GM18511 (cell line): ENCODE results near the gene RAB12.
"Not testable (repeated sequence)": the region's sequence is repeated elsewhere in the genome, so short reads cannot be mapped to it uniquely, and the experiment has no call there.

Experiments used
- ATAC-seq: cut with Tn5 transposase; IDR thresholded peaks from one replicate; pipeline ENCODE4 v1.9.1; 2021; ENCODE audit warnings: mild to moderate bottlenecking, moderate library complexity; ENCODE audit not compliant: unreplicated experiment

Gene RAB12, protein sequence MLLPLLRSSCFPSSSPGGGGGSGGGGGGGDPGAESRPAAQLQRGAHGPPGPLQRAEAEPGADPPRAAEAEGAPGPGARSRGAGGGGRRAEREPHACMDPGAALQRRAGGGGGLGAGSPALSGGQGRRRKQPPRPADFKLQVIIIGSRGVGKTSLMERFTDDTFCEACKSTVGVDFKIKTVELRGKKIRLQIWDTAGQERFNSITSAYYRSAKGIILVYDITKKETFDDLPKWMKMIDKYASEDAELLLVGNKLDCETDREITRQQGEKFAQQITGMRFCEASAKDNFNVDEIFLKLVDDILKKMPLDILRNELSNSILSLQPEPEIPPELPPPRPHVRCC

DNA sequence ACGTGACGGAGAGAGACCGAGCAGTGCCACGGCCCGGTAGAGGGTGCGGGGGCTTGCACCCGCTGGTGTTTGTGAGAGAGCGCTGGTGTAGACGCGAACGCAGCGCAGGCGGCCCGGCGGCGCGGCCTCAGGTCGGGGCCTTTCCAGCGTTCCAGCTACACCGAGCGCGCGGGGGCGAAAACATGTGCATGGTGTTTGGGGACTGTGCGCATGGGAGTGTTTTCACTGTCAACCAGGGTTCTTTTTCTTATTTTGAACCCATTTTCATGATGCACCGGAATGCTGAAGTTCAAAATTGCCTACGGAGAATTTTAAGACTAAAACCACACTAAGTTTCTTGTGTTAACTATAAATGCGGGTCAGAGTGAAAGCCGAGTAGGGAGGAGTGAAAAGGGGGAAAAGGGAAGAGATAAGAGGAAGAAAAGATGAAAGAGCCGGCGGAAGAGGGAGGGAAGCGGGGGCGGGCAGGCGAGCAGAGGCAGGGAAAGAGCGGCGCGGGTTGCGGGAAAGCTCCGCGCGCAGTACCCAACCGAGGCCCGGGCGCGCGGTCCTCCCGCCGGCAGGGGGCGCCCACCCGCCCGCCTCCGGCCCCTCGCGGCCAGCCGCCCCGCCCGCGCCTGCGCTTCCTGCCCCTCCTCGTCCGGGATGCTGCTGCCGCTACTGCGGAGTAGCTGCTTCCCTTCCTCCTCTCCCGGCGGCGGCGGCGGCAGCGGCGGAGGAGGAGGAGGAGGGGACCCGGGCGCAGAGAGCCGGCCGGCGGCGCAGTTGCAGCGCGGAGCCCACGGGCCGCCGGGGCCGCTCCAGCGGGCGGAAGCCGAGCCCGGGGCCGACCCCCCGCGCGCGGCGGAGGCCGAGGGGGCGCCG, at the start of gene RAB12:
Gene RAB12, plus strand, starts transcription at position 643 of the 864 bp plus-strand sequence. Its CDS starts 3 bp downstream, at position 646.
- peak; percentile 80 for ATAC-seq

DNA sequence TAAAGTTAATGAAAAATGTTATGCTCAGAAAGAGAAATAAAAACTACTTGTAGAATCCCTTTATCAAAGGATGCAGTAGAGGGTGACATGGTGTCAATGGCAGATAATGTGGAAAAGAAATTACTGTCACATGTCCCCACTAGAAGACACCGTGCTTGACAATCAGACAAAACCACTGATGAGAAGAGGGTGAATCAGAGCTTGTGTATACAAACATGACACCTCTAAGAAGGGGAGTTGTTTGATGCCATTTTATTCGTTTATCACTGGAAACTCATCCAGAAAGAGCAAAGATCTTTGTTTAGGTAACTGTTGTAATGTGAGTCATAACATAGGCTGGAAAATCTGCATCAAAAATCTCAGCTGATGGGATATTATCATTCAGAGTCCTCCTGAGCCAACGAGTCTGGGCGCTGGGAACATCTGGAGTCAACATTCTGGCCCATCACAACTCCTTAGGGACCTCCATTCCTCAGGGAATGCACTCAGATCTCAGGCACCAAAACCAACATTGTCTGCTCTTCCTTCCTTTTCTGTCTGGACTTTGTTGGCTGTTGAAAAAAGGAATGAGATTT, 49.5 kb upstream of the RAB12 start:
- ATAC-seq: no peak

DNA sequence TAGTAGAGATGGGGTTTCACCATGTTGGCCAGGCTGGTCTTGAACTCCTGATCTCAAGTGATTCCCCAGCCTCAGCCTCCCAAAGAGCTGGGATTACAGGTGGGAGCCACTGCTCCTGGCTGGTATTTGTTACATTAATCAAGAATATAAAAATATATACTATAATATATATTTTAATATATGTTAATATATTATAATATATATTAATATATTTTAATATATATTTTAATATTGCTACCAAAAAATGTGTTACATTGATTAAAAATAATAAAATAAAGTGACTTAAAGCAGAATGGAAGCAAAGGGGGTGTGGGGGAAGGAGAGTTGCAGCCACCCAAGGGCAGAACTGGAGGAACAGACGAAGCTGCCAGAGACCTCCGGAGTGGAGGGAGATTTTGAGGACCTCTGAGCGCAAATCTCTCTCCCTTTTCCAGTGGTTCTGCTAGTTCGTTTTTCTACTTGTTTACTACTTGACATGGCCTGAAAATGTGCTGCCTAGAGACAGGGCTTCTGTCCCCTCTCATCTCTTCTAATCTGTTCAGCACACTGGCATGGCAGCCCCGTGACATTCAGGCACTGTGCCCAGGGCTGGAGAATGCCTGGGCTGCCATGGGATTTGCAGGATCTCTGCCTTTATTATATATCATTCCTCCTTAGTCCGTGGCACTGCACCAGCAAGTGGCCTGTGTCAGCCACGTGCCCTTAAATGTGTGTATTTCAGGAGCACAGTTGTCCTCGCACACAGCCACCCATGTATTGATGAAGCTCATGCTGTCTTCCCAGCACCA, 47.9 kb upstream of the RAB12 start:
- ATAC-seq: no peak

DNA sequence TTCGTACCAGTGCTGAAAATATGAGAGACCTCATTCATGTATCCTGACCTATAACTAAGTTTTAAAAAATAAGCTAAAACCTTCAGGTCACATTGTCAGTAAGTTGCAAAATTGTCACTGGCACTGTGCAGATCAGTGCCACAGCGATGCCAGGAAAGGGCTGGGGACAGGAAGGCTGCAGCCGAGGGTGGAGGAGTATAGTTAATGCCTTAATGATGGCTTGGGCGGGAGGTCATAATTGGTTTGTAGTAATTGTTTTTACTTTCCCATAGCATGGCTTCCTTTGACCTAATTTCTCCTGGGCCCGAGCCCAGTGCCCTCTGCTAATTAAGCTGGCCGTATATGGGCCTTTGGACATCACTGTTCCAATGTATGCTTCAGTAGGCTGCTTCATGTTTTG, 47.2 kb upstream of the RAB12 start:
- ATAC-seq: no peak

DNA sequence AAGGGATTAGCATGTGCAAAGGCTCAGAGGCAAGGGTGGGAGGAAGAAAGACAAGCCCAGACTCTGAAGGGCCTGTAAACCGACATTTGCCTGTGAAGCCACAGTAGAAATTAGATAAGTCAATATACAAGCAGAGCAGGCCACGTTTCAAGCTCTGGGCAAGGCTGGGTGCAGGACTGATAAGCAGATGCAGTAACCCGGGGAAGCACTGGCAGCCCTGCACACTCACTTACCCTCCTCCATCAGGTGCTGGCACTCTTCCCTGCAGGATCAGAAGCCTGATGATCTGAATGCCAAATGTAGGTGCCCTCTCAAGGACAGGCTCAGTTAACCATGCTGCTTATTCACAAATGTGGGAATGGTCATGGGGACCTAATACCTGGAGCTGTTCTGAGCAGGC, 46.3 kb upstream of the RAB12 start:
- no peak for ATAC-seq

DNA sequence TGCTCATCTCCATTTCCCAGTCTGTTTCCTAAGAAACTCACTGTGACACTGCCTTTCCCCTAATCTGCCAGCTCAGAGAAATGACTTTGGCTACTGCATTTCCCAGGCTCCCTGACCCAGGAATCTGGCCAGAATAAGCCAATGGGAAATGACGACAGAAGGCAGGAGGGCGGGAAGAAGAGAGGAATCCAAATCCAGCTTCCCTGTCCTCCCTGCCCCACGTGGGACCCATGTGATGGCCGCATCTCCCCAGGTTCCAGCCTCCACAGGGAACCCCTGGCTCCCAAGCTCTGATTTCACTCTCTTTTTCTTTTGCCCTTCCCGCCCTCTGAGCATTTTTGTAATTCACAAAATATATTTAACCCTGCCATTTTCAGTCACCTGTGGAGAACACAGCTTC, 37.8 kb upstream of the RAB12 start:
- no peak for ATAC-seq

DNA sequence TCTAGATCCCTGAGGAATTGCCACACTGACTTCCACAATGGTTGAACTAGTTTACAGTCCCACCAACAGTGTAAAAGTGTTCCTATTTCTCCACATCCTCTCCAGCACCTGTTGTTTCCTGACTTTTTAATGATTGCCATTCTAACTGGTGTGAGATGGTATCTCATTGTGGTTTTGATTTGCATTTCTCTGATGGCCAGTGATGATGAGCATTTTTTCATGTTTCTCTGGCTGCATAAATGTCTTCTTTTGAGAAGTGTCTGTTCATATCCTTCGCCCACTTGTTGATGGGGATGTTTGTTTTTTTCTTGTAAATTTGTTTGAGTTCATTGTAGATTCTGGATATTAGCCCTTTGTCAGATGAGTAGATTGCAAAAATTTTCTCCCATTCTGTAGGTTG, 35.5 kb upstream of the RAB12 start:
- not testable (repeated sequence) for ATAC-seq

DNA sequence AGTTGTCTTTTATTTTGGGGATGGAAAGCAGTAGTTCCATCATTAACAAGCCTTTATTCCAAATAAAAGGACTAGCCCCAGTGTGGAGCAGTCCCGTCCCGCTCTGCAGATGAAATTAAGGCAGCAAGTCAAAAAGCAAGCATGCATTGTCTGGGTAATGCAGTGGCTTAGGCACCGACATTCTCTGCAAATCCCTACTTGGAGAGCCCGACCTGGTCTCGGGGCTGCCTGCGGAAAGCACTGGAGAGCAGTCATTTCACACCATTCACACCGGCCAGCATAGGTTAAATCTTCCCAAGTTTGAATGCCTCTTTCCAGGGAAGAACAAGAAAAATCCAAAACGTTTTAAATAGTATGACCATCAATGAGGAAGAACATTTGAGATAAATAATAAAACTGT, 24.4 kb upstream of the RAB12 start:
- no peak for ATAC-seq

DNA sequence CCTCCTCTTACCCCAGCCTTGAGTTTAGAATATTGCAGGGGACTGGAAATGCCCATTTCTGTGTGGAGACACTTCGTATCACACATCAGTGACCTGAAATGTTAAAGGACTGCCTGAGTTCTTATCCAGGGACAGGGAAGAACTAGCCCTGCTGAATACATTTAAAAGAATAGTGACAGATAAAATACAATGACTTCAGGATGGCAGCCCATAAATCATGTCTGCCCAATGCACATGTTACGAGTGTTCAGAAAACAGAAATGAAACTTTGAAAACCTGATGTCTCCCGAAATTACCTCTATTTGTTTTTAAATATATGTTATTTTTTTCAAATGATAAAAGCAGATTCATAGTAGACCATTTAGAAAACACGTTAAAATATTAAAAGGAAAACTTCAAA, 22.3 kb upstream of the RAB12 start:
- ATAC-seq: no peak

DNA sequence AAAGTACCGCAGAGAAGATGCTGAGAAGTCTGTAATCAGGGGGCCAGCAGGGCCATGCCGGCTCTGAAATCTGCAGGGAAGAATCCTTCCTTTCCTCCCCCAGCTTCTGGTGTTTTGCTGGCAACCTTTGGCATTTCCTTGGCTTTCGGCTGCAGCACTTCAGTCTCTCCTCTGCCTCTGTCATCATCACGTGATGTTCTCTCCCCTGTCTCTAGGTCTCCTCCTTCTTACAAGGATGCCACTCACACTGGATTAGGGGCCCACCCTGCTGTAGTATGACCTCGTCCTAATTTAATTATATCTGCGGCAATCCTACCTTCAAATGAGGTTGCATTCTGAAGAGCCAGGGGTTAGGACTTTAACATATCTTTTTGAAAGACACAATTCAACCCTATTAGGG, 13.8 kb upstream of the RAB12 start:
- no peak for ATAC-seq

DNA sequence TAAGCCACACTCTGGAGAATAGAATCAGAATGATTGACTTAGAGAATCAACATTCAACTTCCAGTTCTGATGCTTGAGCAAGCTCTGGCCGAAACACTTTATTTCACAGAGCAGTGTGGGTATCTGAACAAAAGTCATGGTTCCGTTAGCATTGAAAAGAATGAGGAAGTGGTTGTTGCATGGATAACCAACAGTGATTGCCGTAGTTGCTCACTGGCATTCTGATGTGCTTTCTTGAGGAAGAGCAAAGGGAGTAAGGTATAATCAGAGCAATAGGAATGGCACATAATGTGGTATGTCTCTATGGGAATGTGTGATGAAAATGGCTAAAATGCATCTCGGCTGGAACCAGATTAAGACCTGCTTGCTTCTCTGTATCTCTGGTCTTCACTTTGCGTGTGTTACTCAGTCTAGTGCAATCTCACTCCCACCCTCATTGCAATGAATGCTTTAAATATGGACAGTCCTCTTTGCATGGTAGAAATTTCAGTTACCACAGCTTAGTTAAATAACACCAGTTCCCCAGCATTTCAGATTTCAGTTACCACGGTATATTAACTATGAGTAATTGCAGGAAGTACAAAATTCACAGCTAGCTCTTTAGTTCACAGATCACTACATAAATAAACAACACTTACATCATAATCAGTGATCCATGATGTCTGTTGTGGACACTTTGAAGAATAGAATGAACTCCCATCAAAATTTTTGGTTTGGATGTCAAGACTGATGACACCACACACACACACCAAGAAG, 7.8 kb upstream of the RAB12 start:
- peak; percentile 71 for ATAC-seq

DNA sequence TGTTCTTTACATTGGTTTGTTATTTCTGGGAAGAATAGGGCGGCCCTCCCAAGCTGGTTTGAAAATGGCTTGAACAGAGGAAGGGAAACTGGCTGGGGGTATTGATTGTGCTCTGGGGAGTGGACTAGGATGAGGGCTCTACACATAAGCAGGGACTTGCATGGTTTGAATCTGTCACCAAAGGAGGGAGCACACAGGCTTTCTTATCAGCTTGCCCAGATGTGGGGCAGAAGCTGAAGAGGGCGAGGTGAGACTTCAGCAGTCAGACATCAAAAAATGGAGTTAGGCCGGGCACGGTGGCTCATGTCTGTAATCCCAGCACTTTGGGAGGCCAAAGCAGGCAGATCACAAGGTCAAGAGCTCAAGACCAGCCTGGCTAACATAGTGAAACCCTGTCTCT, 7.2 kb upstream of the RAB12 start:
- ATAC-seq: peak; percentile 26

DNA sequence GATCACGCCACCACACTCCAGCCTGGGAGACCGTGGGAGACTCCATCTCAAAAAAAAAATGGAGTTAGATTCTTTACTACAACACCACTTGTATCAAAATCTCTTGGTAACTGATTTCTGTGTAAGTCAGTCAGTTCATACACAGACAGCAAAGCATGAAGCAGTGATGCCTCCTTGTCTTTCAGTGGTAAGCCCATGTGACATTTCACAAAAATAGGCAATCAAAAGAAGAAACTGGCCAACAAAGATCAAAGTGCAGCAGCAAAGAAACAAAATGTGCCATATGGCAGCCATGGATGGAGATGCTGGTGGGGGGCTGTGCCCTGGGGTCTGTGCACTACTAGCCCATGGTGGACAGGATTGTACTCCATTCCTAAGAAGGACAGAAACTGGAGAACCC, 6.7 kb upstream of the RAB12 start:
- no peak for ATAC-seq

DNA sequence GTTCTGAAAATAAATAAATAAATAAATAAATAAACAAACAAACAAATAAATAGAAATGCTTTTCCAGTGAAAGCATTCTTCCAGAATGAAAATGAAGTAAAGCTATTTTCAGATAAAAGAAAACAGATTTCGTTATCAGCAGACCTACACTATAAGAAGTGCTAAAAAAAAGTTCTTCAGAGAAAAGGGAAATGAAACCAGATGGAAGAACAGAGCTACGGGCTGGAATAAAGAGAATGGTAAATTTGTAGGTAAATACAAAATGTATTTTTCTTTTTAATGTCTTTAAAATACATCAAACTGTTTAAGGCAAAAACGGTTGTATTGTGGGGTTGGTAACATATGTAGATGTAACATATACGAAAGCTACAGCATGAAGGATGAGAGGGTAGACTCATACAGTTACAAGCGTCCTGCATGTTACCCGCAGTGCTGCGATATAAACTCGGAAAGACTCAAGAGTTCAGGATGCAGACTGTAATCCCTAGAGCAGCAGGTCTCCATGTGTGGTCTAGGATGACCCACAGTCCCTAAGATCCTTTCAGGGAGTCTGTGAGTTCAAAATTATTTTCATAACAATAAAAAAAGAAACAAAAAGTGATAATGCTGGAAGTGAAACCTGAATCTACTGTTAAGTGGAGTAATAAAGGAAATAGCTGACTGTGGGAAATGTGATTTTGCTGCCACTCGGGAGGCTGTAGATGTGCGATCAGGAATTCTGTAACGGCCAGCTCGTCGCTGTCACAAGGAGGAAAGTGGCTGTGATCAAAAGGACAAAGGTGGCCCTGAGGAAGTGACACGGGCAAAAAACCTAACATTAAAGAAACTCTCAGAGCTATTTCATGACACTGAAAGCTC, 5.3 kb upstream of the RAB12 start:
- ATAC-seq: peak; percentile 35

DNA sequence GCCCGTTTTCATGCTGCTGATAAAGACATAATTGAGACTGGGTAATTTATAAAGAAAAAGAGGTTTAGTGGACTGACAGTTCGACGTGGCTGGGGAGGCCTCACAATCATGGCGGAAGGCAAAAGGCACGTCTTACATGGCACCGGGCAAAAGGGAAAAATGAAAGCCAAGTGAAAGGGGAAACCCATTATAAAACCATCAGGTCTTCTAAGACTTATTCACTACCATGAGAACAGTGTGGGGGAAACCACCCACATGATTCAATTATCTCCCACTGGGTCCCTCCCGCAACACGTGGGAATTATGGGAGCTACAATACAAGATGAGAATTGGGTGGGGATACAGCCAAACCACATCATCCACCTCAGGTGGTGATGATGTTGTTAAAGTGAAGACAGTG, 3.3 kb upstream of the RAB12 start:
- ATAC-seq: no peak

DNA sequence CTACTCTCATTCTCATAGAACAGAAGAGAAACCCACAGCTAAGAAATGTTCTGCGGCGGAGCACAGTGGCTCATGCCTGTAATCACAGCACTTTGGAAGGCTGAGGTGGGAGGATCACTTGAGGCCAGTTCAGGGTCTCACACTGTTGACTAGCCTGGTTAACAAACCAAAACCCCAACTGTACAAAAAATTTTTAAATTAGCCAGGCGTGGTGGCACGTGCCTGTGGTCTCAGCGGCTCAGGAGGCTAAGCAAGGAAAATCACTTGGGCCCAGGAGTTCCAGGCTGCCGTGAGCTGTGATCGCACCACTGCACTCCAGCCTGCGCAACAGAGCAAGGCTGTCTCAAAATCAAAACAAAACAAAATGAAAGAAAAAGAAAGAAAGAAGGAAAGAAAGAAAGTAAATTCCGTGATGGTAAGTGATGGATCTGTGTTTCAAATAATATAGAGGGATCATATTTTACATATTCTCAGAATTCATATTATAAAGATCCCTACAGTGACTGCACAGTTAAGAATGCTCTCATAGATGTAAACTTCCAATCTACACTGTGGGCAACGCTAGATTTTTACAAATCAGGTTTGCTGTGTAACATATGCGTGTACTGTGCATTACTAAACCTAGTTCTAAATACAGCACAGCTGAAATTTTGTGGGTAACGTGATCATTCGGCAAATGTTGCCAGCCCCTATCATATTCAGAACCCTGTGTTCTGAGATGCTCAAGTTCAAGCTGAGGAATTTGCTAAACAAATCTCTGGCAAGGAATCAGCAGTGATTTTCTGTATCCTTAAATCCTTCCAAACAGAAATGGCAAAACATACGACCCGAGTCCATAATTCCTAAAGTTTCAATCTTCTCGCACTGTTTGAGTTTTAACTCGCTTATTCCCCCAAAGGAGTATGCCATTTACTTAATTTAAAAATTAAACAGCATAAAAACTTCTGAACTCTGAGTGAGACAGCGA, 1.2 kb upstream of the RAB12 start:
- ATAC-seq: no peak

DNA sequence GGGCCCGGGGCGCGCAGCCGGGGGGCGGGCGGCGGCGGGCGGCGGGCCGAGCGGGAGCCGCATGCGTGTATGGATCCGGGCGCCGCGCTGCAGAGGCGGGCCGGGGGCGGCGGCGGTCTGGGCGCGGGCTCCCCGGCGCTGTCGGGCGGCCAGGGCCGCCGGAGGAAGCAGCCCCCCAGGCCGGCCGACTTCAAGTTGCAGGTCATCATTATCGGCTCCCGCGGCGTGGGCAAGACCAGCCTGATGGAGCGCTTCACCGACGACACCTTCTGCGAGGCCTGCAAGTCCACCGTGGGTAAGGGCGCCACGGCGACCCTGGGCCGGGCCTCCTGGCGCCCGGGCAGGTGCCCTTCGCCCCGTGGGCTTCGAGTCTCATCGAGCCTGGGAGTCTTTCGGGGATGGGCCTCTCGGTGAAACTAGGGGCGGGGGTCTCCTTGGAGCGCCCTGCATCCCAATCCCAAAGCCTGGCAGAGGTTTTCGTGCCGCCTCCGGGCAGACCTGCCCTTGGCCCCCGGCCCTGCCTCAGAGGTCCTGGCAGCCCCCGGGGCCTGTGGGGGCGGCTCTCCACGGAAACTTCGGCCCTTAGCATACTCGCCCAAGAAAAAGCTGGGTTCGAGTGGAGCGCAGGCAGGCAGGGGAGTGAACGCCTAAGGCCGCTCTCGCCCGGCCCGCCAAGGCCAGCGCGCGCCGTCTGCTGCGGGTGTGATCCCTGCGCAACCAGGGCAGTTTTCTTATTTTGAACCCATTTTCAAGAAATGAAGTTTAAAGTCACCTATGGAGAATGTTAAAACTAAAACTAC, 622 bp downstream of the RAB12 start:
- ATAC-seq: peak; percentile 32
